T-cell (primary cell): Measurements from ENCODE around the gene SOS1. TPM values are rescaled to one million over a fixed set of nuclear protein-coding genes. Genes with fewer than 3 reads are reported as not detected.

Experiments
- ATAC-seq, 4 experiments: fragments of 200-7000 bp in 3 of 4; fragments of 150-1000 bp in 1 of 4; cut with Tn5 transposase; replicated peaks in 1 of 4; 1 replicate in 3 of 4; 2 replicates in 1 of 4; pipeline ENCODE4 v1.10.0; 2021; ENCODE audit warnings: moderate library complexity in 3 of 4, mild to moderate bottlenecking in 2 of 4, moderate number of reproducible peaks in 1 of 4
- CTCF ChIA-PET, 2 donors: fragments of 300-600 bp; sonication (Branson Sonifier 250); formaldehyde crosslinking; loops; one replicate each; lab custom pipeline; 2022; ENCODE audit warnings: antibody characterized with exemption in 2 of 2; lab: Charles Lee
- POLR2A ChIA-PET, 2 donors: fragments of 300-600 bp; sonication (Branson Sonifier 250); formaldehyde crosslinking; loops; one replicate each; lab custom pipeline; 2022; ENCODE audit warnings: antibody characterized with exemption in 2 of 2; lab: Charles Lee
- DNase-seq, 35 experiments: peaks; one replicate each; pipeline versions ENCODE4 v3.0.0 to v3.0.0-alpha.2; 2013 to 2023
- H3K27ac ChIP-seq: one replicate; pipeline ENCODE4 v1.5.1; 2013; ENCODE audit warnings: low read length
- H3K27me3 ChIP-seq, 2 experiments: replicated peaks in 1 of 2; 1 replicate in 1 of 2; 2 replicates in 1 of 2; pipeline versions ENCODE4 v1.6.1 to v1.7.0; 2013; ENCODE audit warnings: low read length in 1 of 2, mixed read lengths in 1 of 2; ENCODE audit not compliant: control insufficient read depth in 2 of 2, insufficient read depth in 2 of 2; ENCODE audit errors: extremely low read depth in 1 of 2
- H3K36me3 ChIP-seq, 2 donors: 1 replicate in 1 of 2; 2 replicates in 1 of 2; pipeline versions ENCODE4 v1.6.1 to v1.7.0; 2013; ENCODE audit warnings: low read length in 1 of 2; ENCODE audit not compliant: control insufficient read depth in 2 of 2, insufficient read depth in 1 of 2; ENCODE audit errors: extremely low read depth in 1 of 2
- H3K4me1 ChIP-seq, 2 experiments: 1 replicate in 1 of 2; 2 replicates in 1 of 2; pipeline versions ENCODE4 v1.6.1 to v1.7.0; 2013; ENCODE audit warnings: low read length in 2 of 2, mixed read lengths in 1 of 2; ENCODE audit not compliant: insufficient read depth in 2 of 2, control insufficient read depth in 1 of 2; ENCODE audit errors: extremely low read depth in 1 of 2
- H3K4me3 ChIP-seq, 2 donors: 1 replicate in 1 of 2; 2 replicates in 1 of 2; pipeline versions ENCODE4 v1.5.1 to v1.7.0; 2013; ENCODE audit warnings: mild to moderate bottlenecking in 2 of 2, low read length in 1 of 2, moderate library complexity in 1 of 2; ENCODE audit not compliant: control insufficient read depth in 1 of 2; ENCODE audit errors: extremely low read depth in 1 of 2
- H3K9me3 ChIP-seq: 2 replicates; pipeline ENCODE4 v1.7.0; 2013
- H3K27ac Mint-ChIP-seq, 2 donors: one replicate each; pipeline ENCODE4 v1.8.0; 2020 to 2021; ENCODE audit warnings: mild to moderate bottlenecking in 2 of 2, mixed read lengths in 2 of 2
- H3K27me3 Mint-ChIP-seq, 2 donors: one replicate each; pipeline ENCODE4 v1.8.0; 2021 to 2022; ENCODE audit warnings: mixed read lengths in 2 of 2
- H3K36me3 Mint-ChIP-seq: one replicate; pipeline ENCODE4 v1.8.0; 2021; ENCODE audit warnings: mixed read lengths
- H3K4me1 Mint-ChIP-seq, 3 donors: one replicate each; pipeline ENCODE4 v1.8.0; 2020 to 2022; ENCODE audit warnings: mixed read lengths in 3 of 3, mild to moderate bottlenecking in 1 of 3
- H3K4me3 Mint-ChIP-seq, 3 donors: one replicate each; pipeline ENCODE4 v1.8.0; 2020 to 2022; ENCODE audit warnings: mild to moderate bottlenecking in 3 of 3, mixed read lengths in 3 of 3, moderate library complexity in 3 of 3
- H3K9me3 Mint-ChIP-seq, 3 donors: one replicate each; pipeline ENCODE4 v1.8.0; 2020 to 2022; ENCODE audit warnings: mixed read lengths in 3 of 3
- WGBS: methylation state at CpG from one replicate; pipeline ENCODE4 v1.1.5; 2013; ENCODE audit warnings: missing lambda C conversion rate; ENCODE audit not compliant: insufficient coverage; 5-methylcytosine and 5-hydroxymethylcytosine counted together
- total RNA-seq, 35 experiments: library from RNA in 6 of 35; stranded (reverse) in 6 of 35; fragments of 120-200 nt in 1 of 35; gene quantifications; one replicate each; pipeline versions ENCODE4 v1.2.1 to v1.2.4 and lab custom pipeline; 2013 to 2026

The SOS1 gene
- total RNA-seq, 5 donors from 2014 or later (not counting 1 experiment from before 2014, with no cell fraction given), result 44.3 to 138 (median 82.9) TPM

DNA sequence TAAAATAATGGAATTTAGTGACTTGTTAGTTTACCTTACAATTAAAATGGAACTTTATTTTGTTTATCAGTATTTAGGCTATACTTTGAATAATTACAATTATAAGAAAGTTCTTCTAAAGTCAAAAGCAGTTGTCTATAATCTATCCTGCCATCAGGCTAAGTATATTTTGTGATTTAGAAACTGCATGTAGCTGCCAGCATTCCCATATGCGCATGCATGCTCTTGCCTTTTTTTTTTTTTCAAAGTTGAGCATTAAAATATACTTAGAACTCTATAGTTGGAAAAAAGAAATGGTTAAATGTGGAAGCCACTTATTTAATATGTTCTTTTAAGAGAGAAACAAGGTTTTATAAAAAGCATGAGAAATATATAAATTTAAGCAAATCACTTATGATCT, 132.1 kb downstream of the SOS1 start:
- DNase-seq, result no peak
- H3K36me3 ChIP-seq, result peaks cover 7 to 56% of the 10 kb centered on the region in 2 donors

DNA sequence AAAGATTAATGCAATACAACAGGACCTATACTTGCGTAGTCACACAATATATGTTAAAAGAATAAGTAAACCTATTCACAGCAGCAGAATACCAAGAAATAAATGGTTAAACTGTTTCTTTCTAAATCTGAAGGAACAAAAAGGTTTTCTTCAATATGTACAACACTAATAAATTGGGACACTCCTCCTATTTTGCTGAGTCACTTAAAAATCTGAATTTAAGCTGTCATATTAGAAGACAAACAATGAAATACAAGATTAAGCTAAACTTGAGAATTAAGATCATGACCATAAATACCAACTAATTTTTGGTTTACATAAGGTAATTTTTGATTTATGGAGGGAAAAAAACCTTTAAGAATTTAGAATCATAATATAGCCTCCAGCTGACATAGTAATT, 138.4 kb downstream of the SOS1 start:
- Histone ChIP-seq H3K36me3 (peaks cover 0 to 24% of the 10 kb centered on the region in 2 donors), H3K27ac (no peak overlapping the region), H3K4me3 (no peak overlapping the region), H3K9me3 (no peaks in the 10 kb centered on the region), H3K4me1 (no peaks in the 10 kb centered on the region), H3K27me3 (no peaks in the 10 kb centered on the region)
- no CpG with 5 or more reads among the region's 1 CpG for WGBS
- Mint-ChIP-seq H3K36me3 (peaks cover 32% of the 10 kb centered on the region), H3K27me3 (no peaks in the 10 kb centered on the region), H3K4me1 (no peaks in the 10 kb centered on the region), H3K9me3 (no peaks in the 10 kb centered on the region), H3K4me3 (no peak overlapping the region), H3K27ac (peak overlapping the region in 1 of 2 donors; percentile 12)
- ChIA-PET POLR2A (interaction anchor here in 1 of 2 donors (0.5 kb wide), 1 partner anchor 129 kb away, joined by 7 read pairs; no protein-coding TSS in a partner anchor), CTCF (no interaction called here)
- DNase-seq (no peak), ATAC-seq (no peak)

More for the DNA sequence above, 132.1 kb downstream of the SOS1 start:
- Mint-ChIP-seq H3K27ac (no peak overlapping the region), H3K27me3 (no peaks in the 10 kb centered on the region), H3K4me3 (no peak overlapping the region), H3K9me3 (no peaks in the 10 kb centered on the region), H3K4me1 (peaks cover 0 to 6% (median 5%) of the 10 kb centered on the region in 3 donors), H3K36me3 (peaks cover 45% of the 10 kb centered on the region)
- ChIA-PET POLR2A (interaction anchor here in 1 of 2 donors (0.6 kb wide), 1 partner anchor 1802 kb away, joined by 6 read pairs; no protein-coding TSS in a partner anchor), CTCF (interaction anchor here (0.6 to 0.8 kb wide), 2 partner anchors 41 to 1797 kb away, joined by 3 to 5 read pairs; no protein-coding TSS in a partner anchor)
- Histone ChIP-seq H3K27me3 (no peaks in the 10 kb centered on the region), H3K9me3 (no peaks in the 10 kb centered on the region), H3K27ac (no peak overlapping the region), H3K4me3 (no peak overlapping the region), H3K4me1 (no peaks in the 10 kb centered on the region)
- no peak for ATAC-seq
- no CpG with 5 or more reads among the region's 1 CpG for WGBS

GRCh38 chr2:38981670-38982357, 139.0 kb downstream of the SOS1 start:
- Histone ChIP-seq H3K4me1 (no peaks in the 10 kb centered on the region), H3K9me3 (no peaks in the 10 kb centered on the region), H3K36me3 (peaks cover 0 to 19% of the 10 kb centered on the region in 2 donors), H3K27ac (no peak overlapping the region), H3K27me3 (no peaks in the 10 kb centered on the region), H3K4me3 (no peak overlapping the region)
- no peaks in the 10 kb centered on the region for H3K27me3 Mint-ChIP-seq
- H3K36me3 Mint-ChIP-seq, result peaks cover 27% of the 10 kb centered on the region
- no peaks in the 10 kb centered on the region for H3K9me3 Mint-ChIP-seq
- no peak for DNase-seq
- 93% methylated on average over 3 of the region's 8 CpGs for WGBS
- POLR2A ChIA-PET, result interaction anchor here in 1 of 2 donors (0.5 kb wide), 1 partner anchor 130 kb away, joined by 7 read pairs; no protein-coding TSS in a partner anchor
- ATAC-seq, result no peak
- H3K27ac Mint-ChIP-seq, result no peak overlapping the region
- CTCF ChIA-PET, result no interaction called here
- H3K4me3 Mint-ChIP-seq, result no peak overlapping the region
- no peaks in the 10 kb centered on the region for H3K4me1 Mint-ChIP-seq

- H3K4me3 ChIP-seq, result no peak overlapping the region
- no peak overlapping the region for H3K4me3 Mint-ChIP-seq
- CTCF ChIA-PET, result no interaction called here
- peaks cover 27% of the 10 kb centered on the region for H3K36me3 Mint-ChIP-seq
- DNase-seq (no peak), ATAC-seq (no peak)
- H3K27ac ChIP-seq, result no peak overlapping the region
- no peak overlapping the region for H3K27ac Mint-ChIP-seq
- H3K36me3 ChIP-seq, result peaks cover 0 to 14% of the 10 kb centered on the region in 2 donors
- no peaks in the 10 kb centered on the region for H3K27me3 Mint-ChIP-seq
- no peaks in the 10 kb centered on the region for H3K4me1 ChIP-seq
- H3K4me1 Mint-ChIP-seq, result no peaks in the 10 kb centered on the region
- H3K27me3 ChIP-seq, result no peaks in the 10 kb centered on the region
- POLR2A ChIA-PET, result interaction anchor here in 1 of 2 donors (0.6 kb wide), 1 partner anchor 17 kb away, joined by 4 read pairs; no protein-coding TSS in a partner anchor
- H3K9me3 ChIP-seq, result no peaks in the 10 kb centered on the region
- no peaks in the 10 kb centered on the region for H3K9me3 Mint-ChIP-seq
- 94% methylated on average over 2 of the region's 3 CpGs for WGBS
These were observed 139.7 kb downstream of the SOS1 start for GRCh38 chr2:38981003-38981669.

GRCh38 chr2:38978908-38979307, 141.9 kb downstream of the SOS1 start:
- H3K36me3 Mint-ChIP-seq, result peaks cover 8% of the 10 kb centered on the region

GRCh38 chr2:38978296-38978903, 142.5 kb downstream of the SOS1 start:
- POLR2A ChIA-PET, result no interaction called here
- CTCF ChIA-PET, result no interaction called here
- ATAC-seq (no peak), DNase-seq (no peak)
- H3K27ac Mint-ChIP-seq, result peak overlapping the region; percentile 3 to 59
- no peaks in the 10 kb centered on the region for H3K4me1 ChIP-seq
- peaks cover 4% of the 10 kb centered on the region for H3K36me3 Mint-ChIP-seq
- no peaks in the 10 kb centered on the region for H3K36me3 ChIP-seq
- 77% methylated on average over 4 of the region's 5 CpGs for WGBS
- no peaks in the 10 kb centered on the region for H3K4me1 Mint-ChIP-seq
- H3K4me3 Mint-ChIP-seq, result no peak overlapping the region
- H3K9me3 ChIP-seq, result no peaks in the 10 kb centered on the region
- H3K9me3 Mint-ChIP-seq, result no peaks in the 10 kb centered on the region
- H3K27me3 Mint-ChIP-seq, result no peaks in the 10 kb centered on the region
- H3K27ac ChIP-seq, result no peak overlapping the region
- no peaks in the 10 kb centered on the region for H3K27me3 ChIP-seq
- no peak overlapping the region for H3K4me3 ChIP-seq

More at GRCh38 chr2:38978908-38979307, 141.9 kb downstream of the SOS1 start:
- POLR2A ChIA-PET, result no interaction called here
- ATAC-seq, result no peak
- Histone ChIP-seq H3K4me3 (no peak overlapping the region), H3K27ac (no peak overlapping the region), H3K36me3 (no peaks in the 10 kb centered on the region), H3K4me1 (no peaks in the 10 kb centered on the region), H3K27me3 (no peaks in the 10 kb centered on the region), H3K9me3 (no peaks in the 10 kb centered on the region)
- no peaks in the 10 kb centered on the region for H3K4me1 Mint-ChIP-seq
- CTCF ChIA-PET, result no interaction called here
- H3K27me3 Mint-ChIP-seq, result no peaks in the 10 kb centered on the region
- H3K4me3 Mint-ChIP-seq, result no peak overlapping the region
- 100% methylated on average over 1 of the region's 3 CpGs for WGBS
- no peaks in the 10 kb centered on the region for H3K9me3 Mint-ChIP-seq
- peak overlapping the region in 1 of 2 donors; percentile 3 for H3K27ac Mint-ChIP-seq
- DNase-seq, result no peak
